HG03039 (cell line): Measurements from ENCODE around the gene DDC.
"Not testable (repeated sequence)": the region's sequence is repeated elsewhere in the genome, so short reads cannot be mapped to it uniquely, and the experiment has no call there.

Experiments used
- ATAC-seq: cut with Tn5 transposase; IDR thresholded peaks from one replicate; pipeline ENCODE4 v1.9.1; 2021; ENCODE audit warnings: mild to moderate bottlenecking, moderate library complexity; ENCODE audit not compliant: unreplicated experiment

The DDC gene

GRCh38 chr7:50529093-50529862, 35.9 kb downstream of the DDC start:
- no peak for ATAC-seq

GRCh38 chr7:50528266-50529092, 36.7 kb downstream of the DDC start:
- ATAC-seq: no peak

GRCh38 chr7:50519350-50519749, 45.9 kb downstream of the DDC start:
- not testable (repeated sequence) for ATAC-seq

DNA sequence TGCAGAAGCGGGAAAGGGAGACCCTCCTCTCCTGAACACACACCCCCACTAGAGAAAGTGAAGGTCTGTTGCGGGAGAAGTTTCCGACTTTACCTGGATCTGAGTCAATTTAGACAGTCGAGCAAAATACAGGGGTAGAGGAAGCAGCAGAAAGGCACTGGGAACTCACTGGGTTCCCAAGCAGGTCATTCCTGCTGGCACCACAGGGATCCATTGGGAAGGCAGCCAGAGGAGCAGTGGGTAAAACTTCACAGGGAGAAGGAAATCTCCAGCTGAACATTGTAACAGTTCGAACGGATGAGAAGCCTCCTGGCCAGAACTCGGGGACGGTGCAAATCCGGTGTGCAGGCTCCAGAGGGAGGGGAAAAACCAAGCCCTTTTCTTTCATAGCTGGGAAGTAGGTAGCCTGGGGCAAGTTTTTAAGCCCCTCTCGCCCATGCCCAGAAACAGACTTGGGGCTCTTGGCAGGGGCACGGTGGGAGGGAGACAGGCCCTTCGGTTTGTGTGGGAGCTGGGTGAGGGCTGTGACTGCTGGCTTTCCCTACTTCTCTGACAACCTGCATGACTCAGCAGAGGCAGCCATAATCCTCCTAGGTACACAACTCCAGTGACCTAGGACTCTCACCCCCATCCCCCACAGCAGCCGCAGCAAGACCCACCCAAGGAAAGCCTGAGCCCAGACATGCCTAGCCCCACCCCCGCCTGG, 51.9 kb downstream of the DDC start:
- ATAC-seq: no peak

DNA sequence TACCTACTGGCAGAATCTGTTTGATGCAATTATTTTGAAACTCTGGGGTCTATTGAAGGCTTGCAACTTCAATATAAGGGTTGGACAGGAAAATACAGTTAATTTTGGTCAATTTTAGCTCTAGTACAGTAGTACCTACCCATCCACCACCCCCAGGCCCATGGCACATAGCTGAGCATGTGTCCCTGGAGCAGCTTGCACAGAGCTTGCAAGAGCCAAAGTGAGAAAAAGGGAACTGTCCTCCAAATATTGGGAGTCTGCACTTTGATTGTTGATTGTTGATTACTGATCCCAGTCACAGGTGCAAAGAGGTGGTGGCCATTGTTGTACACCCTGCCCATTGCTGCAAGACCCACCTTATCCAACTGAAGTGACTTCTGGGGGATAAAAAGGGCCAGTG, 52.8 kb downstream of the DDC start:
- ATAC-seq: no peak

DNA sequence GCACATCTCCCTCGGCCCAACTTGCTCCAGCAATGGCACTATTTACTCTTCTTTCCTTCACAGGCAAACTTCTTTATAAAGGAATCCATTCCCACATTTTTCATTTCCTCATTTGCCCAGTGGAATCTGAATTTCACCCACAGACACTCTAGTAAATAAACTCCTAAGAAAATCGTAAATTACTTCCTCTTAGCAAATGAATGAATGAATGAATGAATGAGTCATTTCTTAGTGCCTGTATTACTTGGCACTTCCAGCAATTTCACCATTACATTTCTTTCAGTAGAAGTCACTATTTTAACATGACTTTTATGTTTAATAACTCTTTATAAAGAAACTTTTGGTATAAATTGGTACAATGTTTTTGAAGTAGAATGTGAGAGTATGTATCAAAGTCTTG, 55.7 kb downstream of the DDC start:
- ATAC-seq: no peak

- ATAC-seq: no peak
Observed at GRCh38 chr7:50508471-50508943, 56.7 kb downstream of the DDC start.

DNA sequence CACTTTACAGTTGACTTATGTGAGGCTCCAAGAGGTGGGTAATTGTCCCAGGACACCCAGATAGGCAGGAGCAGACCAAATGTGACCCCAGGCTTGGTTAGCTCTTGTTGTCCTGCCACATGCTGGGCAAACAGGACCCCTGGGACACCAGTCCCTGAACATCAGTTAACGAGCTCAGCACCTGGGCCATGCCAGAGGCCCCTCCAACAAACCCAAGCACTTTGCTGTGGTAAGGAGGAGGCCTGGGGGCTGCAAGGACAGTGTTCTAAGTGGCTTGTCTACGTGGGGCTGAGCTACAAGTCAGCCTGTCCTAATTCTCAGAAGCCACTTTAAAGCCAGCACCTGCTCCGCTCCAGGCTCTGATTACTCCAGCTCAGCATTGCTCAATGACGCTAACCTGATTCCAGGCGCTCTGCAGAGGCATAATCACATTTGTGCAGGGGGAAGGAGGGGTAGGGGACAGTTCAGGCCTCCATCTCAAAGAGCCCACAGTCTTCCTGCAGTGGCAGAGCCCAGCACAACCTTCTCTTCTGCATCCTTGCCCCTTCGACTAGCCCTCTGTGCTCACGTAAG, 57.2 kb downstream of the DDC start:
- ATAC-seq: no peak

DNA sequence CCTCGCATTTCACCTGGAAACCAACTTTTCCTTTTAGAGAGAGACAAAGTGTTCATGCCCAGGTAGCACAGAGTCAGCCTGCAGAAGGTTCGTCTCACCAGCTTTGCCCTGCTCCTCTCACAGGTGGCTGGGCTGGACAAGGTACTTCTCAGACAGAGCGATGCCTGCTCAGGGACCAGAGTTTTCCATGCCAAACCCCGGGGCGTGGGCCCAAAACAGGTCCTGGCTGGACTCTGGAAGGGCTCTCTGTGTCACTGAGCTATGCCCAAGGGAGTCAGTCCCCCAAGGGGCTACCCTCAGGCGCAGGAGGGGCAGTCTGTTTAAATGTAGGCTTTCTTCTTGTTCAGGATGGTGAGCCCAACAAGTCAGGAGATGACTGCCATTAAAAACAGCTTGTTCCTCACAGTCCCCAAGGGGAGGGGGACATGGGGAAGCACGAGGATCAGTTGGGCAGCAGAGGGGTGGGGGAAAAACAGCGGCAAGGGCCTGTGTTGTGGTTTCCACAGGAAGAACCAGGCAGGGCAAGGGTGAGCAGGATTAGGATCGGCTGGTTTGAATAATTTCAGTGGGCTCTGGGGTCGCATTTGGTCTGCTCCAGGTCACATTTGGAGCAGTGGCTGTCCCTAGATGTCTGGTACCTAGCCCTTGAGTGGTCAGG, 59.5 kb downstream of the DDC start:
- no peak for ATAC-seq

- no peak for ATAC-seq
Observed at GRCh38 chr7:50504646-50505546, 60.3 kb downstream of the DDC start.

GRCh38 chr7:50502947-50503346, 62.3 kb downstream of the DDC start:
- no peak for ATAC-seq

GRCh38 chr7:50502001-50502684, 63.1 kb downstream of the DDC start:
- ATAC-seq: no peak

DNA sequence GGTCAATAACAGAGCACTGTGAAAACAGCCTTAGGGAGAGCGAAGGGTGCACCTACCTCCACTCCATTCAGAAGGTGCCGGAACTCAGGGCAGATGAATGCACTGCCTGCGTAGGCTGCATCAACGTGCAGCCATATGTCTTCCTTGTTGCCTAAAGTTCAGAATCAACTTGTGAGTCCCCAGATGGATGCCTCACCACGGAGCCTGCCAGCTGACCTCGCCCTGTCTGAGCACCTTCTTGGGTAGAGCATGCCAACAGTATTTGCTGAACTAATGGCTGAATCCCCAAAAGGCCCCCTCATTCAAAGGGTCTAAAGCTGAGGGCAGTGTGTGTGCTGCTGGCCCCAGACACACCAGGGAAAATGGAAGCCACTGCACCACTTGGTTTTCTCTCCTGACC, 66.1 kb downstream of the DDC start:
- ATAC-seq: no peak

DNA sequence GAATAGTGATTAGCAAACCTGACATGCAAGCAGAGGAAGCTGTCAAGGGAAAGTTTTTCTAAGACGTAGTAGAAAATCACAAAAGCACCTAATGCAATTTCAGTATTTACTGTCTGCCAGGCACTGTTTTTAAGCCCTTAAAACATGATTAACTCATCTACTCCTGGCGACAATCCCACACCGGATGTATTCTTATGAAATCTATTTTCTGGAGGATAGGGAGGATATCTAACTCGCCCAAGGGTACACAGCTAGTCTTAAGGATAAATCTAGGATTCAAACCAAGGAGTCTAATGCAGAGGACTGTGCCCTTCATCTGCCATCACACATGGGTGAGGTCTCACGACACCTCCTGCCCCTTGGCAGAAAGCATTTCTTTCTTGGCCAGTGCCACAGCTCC, 67.2 kb downstream of the DDC start:
- no peak for ATAC-seq

DNA sequence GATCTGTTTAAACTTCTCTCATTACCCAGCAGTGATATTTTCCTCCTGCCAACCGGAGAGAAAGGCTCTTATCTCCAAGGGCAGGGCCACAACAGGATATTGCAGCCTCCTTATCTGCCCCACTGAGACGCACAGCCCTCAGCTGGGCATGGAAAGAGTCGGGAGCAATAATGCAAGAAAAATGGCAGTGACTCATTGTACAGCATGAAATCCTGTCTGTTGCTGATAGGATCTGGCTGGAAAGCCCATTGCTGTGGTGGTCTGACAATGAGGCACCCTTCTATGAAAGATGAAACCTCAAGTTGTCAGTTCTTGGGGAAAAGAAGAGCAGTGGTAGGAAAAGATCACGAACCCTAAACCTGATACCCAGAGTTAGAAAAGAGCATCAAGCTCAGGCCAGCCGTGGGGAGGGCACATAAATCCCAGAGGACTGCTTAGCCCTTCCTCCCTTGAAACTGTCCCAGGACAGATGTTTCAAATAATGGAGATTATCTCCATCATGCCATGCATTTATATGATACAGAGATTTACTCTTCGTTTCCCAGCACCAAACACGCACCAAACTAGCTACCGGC, 68.0 kb downstream of the DDC start:
- no peak for ATAC-seq

- no peak for ATAC-seq
Observed at GRCh38 chr7:50496569-50496968, 68.6 kb downstream of the DDC start.

- ATAC-seq: no peak
Observed at GRCh38 chr7:50495746-50496145, 69.5 kb downstream of the DDC start.

- no peak for ATAC-seq
Observed at GRCh38 chr7:50492770-50493519, 72.3 kb downstream of the DDC start.
